WTC11 (cell line): ENCODE results near the gene HID1. TPM values are rescaled to one million over a fixed set of nuclear protein-coding genes. Genes with fewer than 3 reads are reported as not detected.

Experiments
- ATAC-seq: fragments of 200-7000 bp; cut with Tn5 transposase; 2 replicates; pipeline ENCODE4 v1.10.0; 2021; ENCODE audit warnings: mild to moderate bottlenecking, moderate library complexity
- CTCF ChIA-PET: fragments of 300-600 bp; sonication (Branson Sonifier 250); formaldehyde crosslinking; loops from one replicate; lab custom pipeline; 2021; ENCODE audit warnings: antibody characterized with exemption; lab: Charles Lee
- POLR2A ChIA-PET: fragments of 350-600 bp; sonication (Branson Sonifier 250); formaldehyde crosslinking; loops from one replicate; lab custom pipeline; 2021; ENCODE audit warnings: antibody characterized with exemption; lab: Charles Lee
- DNase-seq: peaks from one replicate; pipeline ENCODE4 v3.0.0; 2021; ENCODE audit warnings: low spot score
- H3K27ac Mint-ChIP-seq: 2 replicates; pipeline ENCODE4 v1.8.0; 2021; ENCODE audit warnings: mixed read lengths
- H3K27me3 Mint-ChIP-seq: 2 replicates; pipeline ENCODE4 v1.8.0; 2021; ENCODE audit warnings: low read depth, mild to moderate bottlenecking, moderate library complexity, mixed read lengths
- H3K36me3 Mint-ChIP-seq: 2 replicates; pipeline ENCODE4 v1.8.0; 2021; ENCODE audit warnings: mixed read lengths
- H3K4me1 Mint-ChIP-seq: 2 replicates; pipeline ENCODE4 v1.8.0; 2022; ENCODE audit warnings: mixed read lengths
- H3K4me3 Mint-ChIP-seq: 2 replicates; pipeline ENCODE4 v1.8.0; 2021; ENCODE audit warnings: mild to moderate bottlenecking, moderate library complexity, mixed read lengths
- H3K9me3 Mint-ChIP-seq: 2 replicates; pipeline ENCODE4 v1.8.0; 2021; ENCODE audit warnings: mixed read lengths
- ATF1 ChIP-seq: sonication (generic); formaldehyde crosslinking; IDR thresholded peaks from 2 replicates; pipeline ENCODE4 v1.8.1; 2023; ENCODE audit warnings: mild to moderate bottlenecking, moderate library complexity, missing genetic modification reagents
- EMX1 ChIP-seq: fragments of 250-450 bp; sonication (Bioruptor Pico); IDR thresholded peaks from 2 replicates; pipeline ENCODE4 v1.8.0; 2021; ENCODE audit warnings: mild to moderate bottlenecking
- ETV6 ChIP-seq: sonication (generic); formaldehyde crosslinking; IDR thresholded peaks from 2 replicates; pipeline ENCODE4 v1.8.1; 2022; ENCODE audit warnings: mild to moderate bottlenecking, missing genetic modification reagents
- FOXP1 ChIP-seq: sonication (generic); formaldehyde crosslinking; IDR thresholded peaks from 2 replicates; pipeline ENCODE4 v1.8.0; 2022; ENCODE audit warnings: missing genetic modification reagents, mild to moderate bottlenecking, moderate library complexity, borderline replicate concordance
- GABPB1 ChIP-seq: sonication (generic); formaldehyde crosslinking; IDR thresholded peaks from 2 replicates; pipeline ENCODE4 v1.8.1; 2023; ENCODE audit warnings: mild to moderate bottlenecking, missing genetic modification reagents
- GRHL2 ChIP-seq: fragments of 250-450 bp; sonication (Bioruptor Pico); IDR thresholded peaks from 2 replicates; pipeline ENCODE4 v1.8.0; 2022; ENCODE audit warnings: mild to moderate bottlenecking, moderate library complexity; ENCODE audit not compliant: insufficient replicate concordance, severe bottlenecking
- HMGA2 ChIP-seq: fragments of 250-450 bp; sonication (Bioruptor Pico); IDR thresholded peaks from 2 replicates; pipeline ENCODE4 v1.4.0; 2021; ENCODE audit warnings: mild to moderate bottlenecking, moderate library complexity
- IRF2 ChIP-seq: sonication (generic); formaldehyde crosslinking; IDR thresholded peaks from 2 replicates; pipeline ENCODE4 v1.8.0; 2022; ENCODE audit warnings: low read depth, missing genetic modification reagents, borderline replicate concordance
- KAT7 ChIP-seq: sonication (generic); formaldehyde crosslinking; IDR thresholded peaks from 2 replicates; pipeline ENCODE4 v1.8.1; 2023; ENCODE audit warnings: missing genetic modification reagents, mild to moderate bottlenecking, borderline replicate concordance
- MXD4 ChIP-seq: fragments of 250-450 bp; sonication (Bioruptor Pico); IDR thresholded peaks from 2 replicates; pipeline ENCODE4 v1.8.0; 2021; ENCODE audit warnings: mild to moderate bottlenecking, moderate library complexity, borderline replicate concordance
- NR3C1 ChIP-seq: sonication (generic); formaldehyde crosslinking; conservative IDR thresholded peaks from 2 replicates; pipeline ENCODE4 v1.8.1; 2023; ENCODE audit warnings: low read depth, mild to moderate bottlenecking, missing genetic modification reagents
- SOX15 ChIP-seq: fragments of 250-450 bp; sonication (Bioruptor Pico); IDR thresholded peaks from 2 replicates; pipeline ENCODE4 v1.9.0; 2021; ENCODE audit warnings: mild to moderate bottlenecking
- TCF7 ChIP-seq: sonication (generic); formaldehyde crosslinking; IDR thresholded peaks from 2 replicates; pipeline ENCODE4 v1.8.0; 2022; ENCODE audit warnings: mild to moderate bottlenecking, low read depth, missing genetic modification reagents, moderate library complexity
- ZBTB43 ChIP-seq: sonication (generic); formaldehyde crosslinking; IDR thresholded peaks from 2 replicates; pipeline ENCODE4 v1.8.1; 2023; ENCODE audit warnings: mild to moderate bottlenecking, missing genetic modification reagents
- ZNF138 ChIP-seq: sonication (generic); formaldehyde crosslinking; conservative IDR thresholded peaks from 2 replicates; pipeline ENCODE4 v1.8.1; 2022; ENCODE audit warnings: mild to moderate bottlenecking, moderate library complexity, missing genetic modification reagents
- ZNF219 ChIP-seq: sonication (generic); formaldehyde crosslinking; IDR thresholded peaks from 2 replicates; pipeline ENCODE4 v1.8.0; 2023; ENCODE audit warnings: missing genetic modification reagents, mild to moderate bottlenecking, borderline replicate concordance
- ZNF232 ChIP-seq: sonication (generic); formaldehyde crosslinking; IDR thresholded peaks from 2 replicates; pipeline ENCODE4 v1.8.0; 2022; ENCODE audit warnings: mild to moderate bottlenecking, missing genetic modification reagents
- ZNF512 ChIP-seq: sonication (generic); formaldehyde crosslinking; IDR thresholded peaks from 2 replicates; pipeline ENCODE4 v1.8.1; 2022; ENCODE audit warnings: missing genetic modification reagents, borderline replicate concordance
- total RNA-seq: library from RNA; stranded (reverse); gene quantifications from 3 replicates; pipeline ENCODE4 v1.2.3, GENCODE V29; 2021
- TF ChIP-seq, protein P1 (sequence below): sonication (generic); formaldehyde crosslinking; IDR thresholded peaks from 2 replicates; pipeline ENCODE4 v1.8.1; 2023; ENCODE audit warnings: mild to moderate bottlenecking, missing genetic modification reagents, moderate library complexity

HID1 gene
- total RNA-seq, 1 experiment from 2014 or later: 16.7 TPM

DNA sequence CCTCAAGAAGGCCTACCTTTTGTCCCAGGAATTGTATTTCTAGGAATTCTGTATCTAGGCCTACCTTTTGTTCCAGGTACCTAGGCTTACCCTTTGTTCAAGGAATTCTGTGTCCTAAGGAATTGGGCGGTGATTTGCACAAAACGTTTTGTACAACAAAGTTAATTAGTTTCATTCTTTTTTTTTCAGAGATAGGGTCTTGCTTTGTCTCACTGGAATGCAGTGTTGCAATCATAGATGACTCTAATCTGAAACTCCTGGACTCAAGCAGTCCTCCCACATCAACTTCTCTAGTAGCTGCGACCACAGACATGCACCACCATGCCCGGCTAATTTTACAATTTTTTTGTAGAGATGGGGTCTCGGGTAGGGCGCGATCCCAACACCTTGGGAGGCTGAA, 21.9 kb upstream of the HID1 start:
- ATAC-seq: no peak
- no peaks in the 10 kb centered on the region for H3K27me3 Mint-ChIP-seq
- TF ChIP-seq GABPB1 (no peak), GRHL2 (CRISPR knock-in tag) (no peak), ZBTB43 (no peak), ZNF512 (no peak), NR3C1 (CRISPR knock-in tag) (no peak), ZNF219 (CRISPR knock-in tag) (no peak), ATF1 (no peak), EMX1 (CRISPR knock-in tag) (no peak)
- TF ChIP-seq, protein P1, sequence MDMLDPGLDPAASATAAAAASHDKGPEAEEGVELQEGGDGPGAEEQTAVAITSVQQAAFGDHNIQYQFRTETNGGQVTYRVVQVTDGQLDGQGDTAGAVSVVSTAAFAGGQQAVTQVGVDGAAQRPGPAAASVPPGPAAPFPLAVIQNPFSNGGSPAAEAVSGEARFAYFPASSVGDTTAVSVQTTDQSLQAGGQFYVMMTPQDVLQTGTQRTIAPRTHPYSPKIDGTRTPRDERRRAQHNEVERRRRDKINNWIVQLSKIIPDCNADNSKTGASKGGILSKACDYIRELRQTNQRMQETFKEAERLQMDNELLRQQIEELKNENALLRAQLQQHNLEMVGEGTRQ (CRISPR knock-in tag): no peak
- TF ChIP-seq, all 79 proteins: peak for 0
- Mint-ChIP-seq H3K4me3 (no peak overlapping the region), H3K27ac (no peak overlapping the region), H3K9me3 (no peaks in the 10 kb centered on the region), H3K36me3 (0 out of 2 replicates have a peak, but pooled peaks cover 3% of the 10 kb centered on the region), H3K4me1 (0 out of 2 replicates have a peak, but pooled peaks cover 4% of the 10 kb centered on the region)
- ChIA-PET CTCF (interaction anchor here (0.8 to 1.6 kb wide), 3 partner anchors 18 to 37 kb away, joined by 3 to 4 read pairs (median 3); partner anchors contain the start of gene MRPL58), POLR2A (no interaction called here)
- DNase-seq: no peak

DNA sequence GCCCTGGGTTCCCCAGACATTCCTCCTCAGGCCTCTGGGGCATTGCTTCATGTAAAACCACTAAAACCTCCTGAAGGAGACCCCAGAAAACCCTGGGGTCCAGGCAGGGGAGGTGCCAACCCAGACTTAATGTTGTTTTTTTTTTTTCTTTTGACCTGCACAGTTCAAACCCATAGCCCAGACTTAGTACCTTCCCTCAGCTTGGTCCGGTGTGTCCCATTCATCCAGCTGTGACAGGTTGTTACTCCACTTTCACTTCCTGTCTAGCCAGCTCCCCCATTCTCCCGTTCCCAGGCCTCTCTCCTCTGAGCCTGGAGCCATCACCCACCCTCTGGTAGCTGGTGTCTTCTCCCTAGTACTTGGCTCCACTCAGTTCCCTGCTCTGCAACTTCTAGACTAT, 19.7 kb upstream of the HID1 start:
- Mint-ChIP-seq H3K9me3 (no peaks in the 10 kb centered on the region), H3K27me3 (no peaks in the 10 kb centered on the region), H3K4me3 (no peak overlapping the region), H3K36me3 (0 out of 2 replicates have a peak, but pooled peaks cover 3% of the 10 kb centered on the region), H3K27ac (0 out of 2 replicates have a peak overlapping the region, but pooled peaks have one; percentile 3), H3K4me1 (0 out of 2 replicates have a peak, but pooled peaks cover 8% of the 10 kb centered on the region)
- no peak for TF ChIP-seq SOX15 (CRISPR knock-in tag)
- ChIA-PET POLR2A (interaction anchor here (0.8 kb wide), 1 partner anchor 11 kb away, joined by 3 read pairs; no protein-coding TSS in a partner anchor), CTCF (interaction anchor here (1.5 to 2.8 kb wide), 3 partner anchors 11 to 279 kb away, joined by 3 to 15 read pairs (median 4); partner anchors contain the start of gene MIF4GD)
- ATAC-seq (no peak), DNase-seq (no peak)

- 0 out of 2 replicates have a peak, but pooled peaks cover under 1% of the 10 kb centered on the region for H3K36me3 Mint-ChIP-seq
- 0 out of 2 replicates have a peak overlapping the region, but pooled peaks have one; percentile 27 for H3K27ac Mint-ChIP-seq
- H3K9me3 Mint-ChIP-seq: no peaks in the 10 kb centered on the region
- H3K27me3 Mint-ChIP-seq: peaks cover 1% of the 10 kb centered on the region; the same call in 1 of the 2 replicates
- no peak overlapping the region for H3K4me3 Mint-ChIP-seq
- ATAC-seq (no peak), DNase-seq (no peak)
- ChIA-PET POLR2A (no interaction called here), CTCF (interaction anchor here (0.7 to 4.0 kb wide), 4 partner anchors 27 to 333 kb away, joined by 3 to 22 read pairs (median 10); no protein-coding TSS in a partner anchor)
- peaks cover 16% of the 10 kb centered on the region for H3K4me1 Mint-ChIP-seq
- TF ChIP-seq IRF2 (CRISPR knock-in tag) (no peak), TCF7 (CRISPR knock-in tag) (no peak), KAT7 (no peak), ETV6 (CRISPR knock-in tag) (no peak), ZNF138 (CRISPR knock-in tag) (no peak), FOXP1 (CRISPR knock-in tag) (no peak), HMGA2 (no peak), MXD4 (CRISPR knock-in tag) (no peak), ZNF232 (no peak)
Measured at GRCh38 chr17:74990581-74991105, 18.1 kb upstream of the HID1 start.
